Activated naive CD4-positive, alpha-beta T cell treated with anti-CD3 and anti-CD28 coated beads, Interleukin-2, amount 50 U/mL, for 16 hours (primary cell): ENCODE measurements around the gene LRRC72.
"Not testable (repeated sequence)": the region's sequence is repeated elsewhere in the genome, so short reads cannot be mapped to it uniquely, and the experiment has no call there.

ENCODE experiments used
- DNase-seq: peaks from one replicate; pipeline ENCODE4 v3.0.0-alpha.2; 2020

LRRC72 gene

DNA sequence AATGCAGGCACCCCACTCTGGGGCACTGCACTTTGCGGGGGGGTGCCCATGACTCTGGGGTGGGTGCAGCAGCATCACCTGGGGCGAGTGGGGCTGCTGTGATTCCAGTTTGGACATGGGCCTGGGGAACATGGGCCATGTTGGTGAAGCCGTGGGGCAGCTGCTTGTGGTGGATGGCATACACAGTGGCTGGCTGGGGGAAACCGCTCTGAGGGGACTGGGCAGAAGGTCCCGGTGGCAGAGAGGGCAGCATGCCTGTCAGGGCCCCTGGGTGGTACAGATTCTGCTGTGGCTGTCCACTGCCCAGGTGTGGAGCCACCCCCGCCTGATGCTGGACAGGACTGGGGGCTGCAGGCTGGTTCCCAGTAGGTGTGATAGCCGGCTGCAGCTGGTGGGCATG is 57.2 kb downstream of the LRRC72 start:
- no peak for DNase-seq

DNA sequence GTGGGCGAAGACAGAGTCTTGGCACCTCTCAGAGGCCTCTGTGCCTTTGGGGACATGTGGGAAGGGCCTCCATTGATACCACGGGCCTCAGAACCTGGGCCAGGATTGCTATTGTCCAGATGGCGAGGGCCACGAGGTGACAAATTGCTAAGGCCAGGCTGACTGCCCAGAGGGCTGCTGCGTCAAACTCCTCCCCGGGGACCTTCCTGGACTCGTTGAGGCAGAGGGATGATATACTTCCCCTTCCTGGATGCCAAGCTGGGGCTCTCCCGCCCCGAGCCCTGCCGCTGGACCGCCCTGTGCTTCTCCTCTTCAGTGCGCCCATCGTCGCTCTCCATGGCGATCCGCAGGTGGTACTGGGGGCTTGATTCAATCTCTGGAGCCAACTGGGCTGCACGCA is 58.9 kb downstream of the LRRC72 start:
- no peak for DNase-seq

DNA sequence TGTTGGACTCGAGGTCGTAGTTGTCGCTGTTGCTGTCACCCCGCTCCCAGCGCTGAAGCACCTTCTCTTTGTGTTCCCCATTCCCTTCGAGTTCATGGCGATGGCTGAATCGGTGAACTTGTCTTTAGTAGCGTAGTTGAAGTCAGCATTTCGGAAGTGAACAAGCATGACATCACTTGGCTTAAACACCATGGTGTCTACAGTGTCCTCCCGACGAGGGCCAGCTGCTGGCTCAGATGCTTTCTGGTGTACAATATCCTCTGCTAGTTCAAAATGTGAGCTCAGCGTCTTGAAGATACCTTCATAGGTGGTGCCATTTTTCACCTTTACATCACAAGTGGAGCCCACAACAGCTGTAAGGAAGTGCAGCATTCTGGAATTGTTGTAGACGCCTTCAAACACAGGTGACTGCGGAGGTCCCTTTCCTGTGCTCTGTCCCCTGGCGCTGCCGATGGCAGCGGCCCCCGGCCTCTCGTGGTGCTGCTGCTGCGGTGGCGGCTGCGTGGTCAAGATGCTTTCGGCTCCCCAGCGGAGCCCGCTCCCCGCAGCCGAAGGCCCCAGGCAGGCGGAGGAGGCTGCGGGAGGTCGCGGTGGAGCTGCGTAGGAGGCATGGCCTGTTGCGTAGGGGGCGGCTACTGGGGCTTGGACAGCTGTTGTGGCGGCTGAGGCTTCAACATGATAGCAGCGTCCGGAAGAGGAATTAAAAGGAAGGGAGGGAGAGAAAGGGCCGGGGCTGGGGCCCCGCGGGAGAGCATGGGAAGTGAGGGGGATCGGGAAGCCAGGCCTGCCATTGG is 59.7 kb downstream of the LRRC72 start:
- no peak for DNase-seq

DNA sequence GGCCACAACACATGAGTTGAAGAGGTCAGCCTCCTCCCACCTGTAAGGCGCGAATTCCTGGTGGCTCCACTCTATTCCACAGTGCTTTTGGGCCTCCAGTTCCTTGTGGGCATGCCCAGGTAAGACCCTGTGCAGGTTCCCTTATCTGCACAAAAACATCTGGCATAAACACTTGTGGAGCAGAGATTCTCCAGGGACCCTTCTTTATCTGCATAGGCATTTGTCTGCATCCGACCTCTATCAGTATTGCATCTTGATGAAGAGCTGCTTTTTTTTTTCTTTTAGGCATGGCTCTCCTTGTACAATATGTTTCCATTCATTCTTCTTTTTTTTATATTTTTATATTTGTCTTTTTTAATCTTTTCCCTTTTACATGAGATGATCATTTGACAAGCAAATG is 60.5 kb downstream of the LRRC72 start:
- DNase-seq: no peak

DNA sequence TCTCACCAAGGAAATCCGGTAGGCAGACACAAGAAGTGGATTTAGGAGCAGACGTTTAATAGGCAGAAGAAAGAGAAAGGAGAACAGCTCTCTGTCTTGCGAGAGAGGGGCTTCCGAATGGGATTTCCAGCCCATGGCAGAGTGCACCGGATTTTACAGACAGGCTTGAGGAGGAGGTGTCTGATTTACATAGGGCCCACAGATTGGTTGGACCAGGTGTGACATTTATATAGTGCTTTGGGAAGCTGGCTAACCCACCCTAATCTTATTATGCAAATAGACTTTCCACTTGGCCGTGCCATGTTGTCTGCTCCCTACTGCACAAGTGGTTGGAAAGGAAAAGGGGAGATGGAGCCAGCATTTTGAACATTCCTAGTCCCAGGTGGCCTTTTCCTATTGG is 61.2 kb downstream of the LRRC72 start:
- no peak for DNase-seq

DNA sequence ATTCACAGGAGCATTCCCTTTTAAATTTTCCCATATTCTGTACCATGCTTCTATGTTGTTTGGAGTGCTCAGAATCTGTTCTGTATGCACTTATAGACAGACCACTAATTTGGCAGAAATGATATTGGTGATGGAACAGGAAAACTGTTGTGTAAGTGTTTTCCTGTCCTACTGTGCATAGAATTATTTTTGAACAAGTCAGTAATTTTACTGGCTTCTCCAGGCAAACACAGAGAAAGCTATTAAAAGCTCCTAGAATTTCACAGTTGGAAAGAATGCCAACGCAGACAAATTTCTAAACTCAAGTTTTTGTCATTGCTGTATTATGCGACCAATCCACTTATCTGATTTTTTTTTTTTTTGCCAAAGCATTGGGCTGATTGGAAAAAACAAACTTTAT is 63.3 kb downstream of the LRRC72 start:
- DNase-seq: no peak

DNA sequence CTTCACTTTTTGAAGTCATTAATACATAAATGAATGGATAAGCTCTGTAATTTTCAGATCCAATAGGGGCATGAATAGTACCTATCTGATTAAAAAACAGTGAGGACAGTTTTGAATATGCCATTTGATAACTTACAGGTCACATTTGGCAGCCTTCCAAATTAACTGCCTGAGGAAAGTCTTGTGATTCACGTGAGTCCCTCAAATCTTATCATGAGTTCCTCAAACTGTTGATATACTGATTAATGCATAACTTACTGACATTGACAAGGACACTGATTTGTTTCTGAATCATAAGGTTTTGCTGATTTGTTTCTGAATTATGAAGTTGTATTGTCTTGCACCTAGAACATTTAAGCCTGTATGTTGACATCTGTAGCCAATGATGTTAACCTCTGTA is 63.8 kb downstream of the LRRC72 start:
- DNase-seq: no peak

DNA sequence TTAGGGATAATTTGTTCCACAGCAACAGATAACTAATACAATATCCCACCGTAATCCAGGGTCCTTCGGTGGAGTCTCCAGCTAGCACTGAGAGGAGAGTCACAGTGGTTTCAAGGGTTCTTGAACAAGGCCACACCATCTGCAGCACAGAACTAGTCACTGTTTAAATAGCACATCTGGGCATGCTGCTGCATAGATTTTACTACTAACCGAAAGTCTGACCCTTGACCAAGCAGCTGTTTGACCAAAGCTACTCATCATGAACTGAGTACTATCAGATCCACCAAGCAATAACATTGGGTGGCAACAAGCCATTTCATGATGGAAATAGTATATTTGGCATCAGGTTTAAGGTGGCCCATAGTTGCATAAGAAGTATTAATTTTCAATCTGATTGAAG is 65.8 kb downstream of the LRRC72 start:
- DNase-seq: no peak

DNA sequence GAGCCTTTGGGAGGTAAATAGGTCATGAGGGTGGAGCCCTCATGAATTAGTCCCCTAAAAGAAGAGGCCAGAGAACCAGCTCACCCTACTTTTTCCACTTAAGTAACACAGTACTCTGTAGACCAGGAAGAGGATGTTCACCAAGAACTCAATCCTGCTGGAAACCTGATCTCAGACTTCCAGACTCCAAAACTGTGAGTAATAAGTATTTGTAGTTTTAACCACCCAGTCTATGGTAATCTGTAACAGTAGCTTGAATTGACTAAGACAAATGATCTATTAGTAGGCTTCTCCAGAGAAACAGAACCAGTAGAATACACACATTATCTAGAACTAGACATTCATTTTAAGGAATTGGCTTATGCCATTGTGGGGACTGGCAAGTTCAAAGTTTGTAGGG is 67.4 kb downstream of the LRRC72 start:
- no peak for DNase-seq

DNA sequence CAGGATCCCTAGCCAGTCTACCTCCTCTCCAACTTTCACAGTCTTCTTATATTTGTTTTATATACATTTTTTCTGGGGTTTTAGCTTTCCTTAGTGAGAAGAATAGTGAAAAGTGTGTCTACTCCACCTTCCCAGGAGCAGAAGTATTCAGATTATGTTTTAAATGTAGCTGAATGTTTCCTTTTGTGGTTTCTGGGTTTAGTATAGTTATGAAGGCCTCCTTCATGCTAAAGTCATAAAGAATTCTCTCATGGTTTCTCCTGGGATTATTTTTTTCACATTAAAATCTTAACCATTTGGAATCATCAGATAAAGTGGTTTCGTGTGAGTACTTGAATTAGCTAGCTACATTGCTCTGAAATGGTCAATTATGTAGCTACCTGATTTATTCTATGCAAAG is 68.1 kb downstream of the LRRC72 start:
- DNase-seq: no peak

DNA sequence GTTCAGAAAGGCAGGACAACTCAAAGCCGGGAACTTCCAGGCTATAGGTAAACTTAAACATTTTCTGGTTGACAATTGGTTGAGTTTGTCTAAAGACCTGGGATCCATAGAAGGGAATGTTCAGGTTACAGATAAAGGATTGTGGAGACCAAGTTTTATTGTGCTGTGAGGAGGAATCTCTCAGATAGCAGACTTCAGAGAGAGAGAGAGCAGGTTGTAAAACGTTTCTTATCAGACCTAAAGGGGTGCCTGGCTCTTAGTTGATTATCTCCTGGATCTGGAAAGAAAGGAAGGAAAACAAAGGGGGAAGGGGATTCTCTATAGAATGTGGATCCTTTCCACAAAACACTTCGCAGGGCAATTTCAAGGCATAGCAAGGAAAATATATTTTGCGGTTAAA is 69.0 kb downstream of the LRRC72 start:
- DNase-seq: not testable (repeated sequence)

DNA sequence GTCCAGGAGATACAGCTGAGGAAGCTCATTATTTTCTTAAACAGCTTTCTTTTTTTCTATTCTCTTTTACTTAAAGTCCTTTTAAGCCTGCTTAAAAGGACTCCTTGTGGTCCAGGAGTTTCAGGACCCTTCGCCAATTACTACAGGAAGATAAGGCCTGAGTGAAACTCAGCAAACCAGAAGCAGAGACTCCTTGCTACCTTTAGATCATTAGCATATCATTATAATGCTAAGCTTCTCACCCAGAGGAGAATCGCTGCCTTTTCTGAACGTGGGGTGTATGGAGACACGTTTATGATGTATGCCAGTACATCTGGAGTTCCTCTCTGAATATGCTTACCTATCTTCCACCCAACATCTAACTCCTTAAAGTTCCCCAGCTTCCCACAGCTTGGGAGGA is 71.4 kb downstream of the LRRC72 start:
- no peak for DNase-seq

DNA sequence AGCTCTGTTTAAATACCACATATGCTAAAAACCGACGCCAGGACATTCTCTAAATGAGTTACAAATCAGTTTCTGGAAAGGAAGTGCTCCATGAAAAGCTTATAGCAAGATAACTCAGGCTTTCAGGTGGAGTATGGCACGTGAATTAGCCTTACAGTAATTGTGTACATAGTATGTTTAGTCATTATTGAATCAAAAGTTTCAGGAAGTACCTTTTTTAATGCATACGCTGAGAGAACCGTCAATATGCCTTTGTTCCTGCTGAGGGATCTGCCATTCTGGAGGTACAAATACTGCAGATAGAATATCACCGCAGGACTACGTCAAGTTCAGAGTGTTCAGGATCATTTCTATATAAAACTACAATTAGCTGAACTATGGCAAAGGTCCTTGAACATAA is 73.2 kb downstream of the LRRC72 start:
- DNase-seq: no peak

DNA sequence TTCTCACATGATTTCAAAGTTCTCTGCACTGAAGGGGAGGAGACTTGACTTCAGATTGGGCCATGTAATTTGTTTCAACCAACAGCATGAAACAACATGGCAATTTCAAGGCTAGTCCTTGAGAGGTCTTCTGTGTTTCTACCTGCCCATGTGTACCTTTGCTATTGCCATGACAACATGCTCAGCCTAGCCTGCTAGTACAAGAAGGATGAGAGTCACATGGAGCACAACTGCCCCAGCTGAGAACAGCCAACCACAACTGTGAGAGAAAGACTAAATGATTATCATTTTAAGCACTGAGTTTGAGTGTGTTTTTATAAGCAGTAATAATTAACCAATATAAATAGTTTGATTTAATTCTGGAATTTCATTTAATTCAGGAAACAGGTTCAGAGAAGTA is 77.0 kb downstream of the LRRC72 start:
- no peak for DNase-seq

DNA sequence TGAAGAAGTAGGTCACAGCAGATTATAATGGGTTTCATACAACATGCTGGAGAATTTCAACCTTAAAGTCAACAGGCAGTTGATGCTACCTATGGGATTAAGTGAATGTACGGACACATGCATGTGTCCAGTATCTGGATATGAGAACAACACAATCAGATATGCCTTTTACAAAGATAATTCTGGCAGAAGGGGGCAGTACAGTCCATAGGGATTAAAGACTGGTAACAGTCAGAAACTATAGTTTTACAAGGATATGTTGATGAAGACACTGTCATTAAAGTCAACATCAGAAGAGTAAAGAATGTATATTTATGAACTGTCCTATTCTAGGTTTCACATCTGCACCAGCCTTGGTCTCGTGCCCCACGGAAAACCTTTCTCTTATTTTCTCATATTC is 77.4 kb downstream of the LRRC72 start:
- DNase-seq: no peak

DNA sequence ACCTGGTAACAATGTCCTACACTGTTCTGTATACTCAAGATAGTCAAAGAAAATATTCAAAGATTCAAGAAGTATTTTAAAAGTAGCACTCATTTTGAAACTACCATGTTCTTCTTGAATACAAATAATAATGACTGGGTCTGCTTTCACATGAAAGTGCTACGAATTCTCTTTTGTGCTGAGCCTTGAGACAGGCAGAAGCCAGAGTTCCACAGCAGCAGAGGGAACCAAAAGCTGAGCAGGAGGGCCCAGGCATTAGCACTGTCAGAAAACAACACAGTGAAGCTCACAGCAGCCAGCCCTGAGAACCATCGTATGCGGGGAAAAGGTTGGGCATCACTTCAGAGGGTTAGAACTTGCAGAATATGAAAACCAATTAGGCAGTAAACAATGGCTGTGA is 80.1 kb downstream of the LRRC72 start:
- DNase-seq: no peak

DNA sequence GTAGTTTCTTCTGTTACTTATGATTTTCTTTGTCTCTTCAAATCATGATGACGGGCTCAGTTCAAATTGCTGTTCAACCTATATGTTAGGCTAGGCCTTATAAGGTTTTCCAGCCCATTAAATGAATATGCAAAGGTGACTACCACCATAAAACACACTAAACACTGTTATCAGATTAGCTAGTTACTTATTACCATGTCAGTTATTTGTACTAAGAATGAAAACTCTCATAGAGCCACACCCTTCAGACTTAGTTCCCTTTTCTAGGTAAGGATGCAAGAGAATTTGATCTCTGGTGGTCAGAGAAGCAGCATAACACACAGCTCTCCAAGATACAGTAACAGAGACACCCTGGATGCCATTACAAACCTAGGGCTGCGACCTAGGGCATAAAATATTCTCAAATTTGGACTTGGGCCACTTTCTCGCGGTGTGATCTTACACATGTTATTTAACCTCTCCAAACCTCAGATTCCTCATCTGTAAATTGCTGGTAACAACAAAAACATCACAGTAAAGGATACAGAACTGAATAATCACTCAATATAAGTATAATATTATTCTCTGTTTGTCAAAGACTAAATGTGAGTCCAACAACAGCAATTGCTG is 83.3 kb downstream of the LRRC72 start:
- no peak for DNase-seq

DNA sequence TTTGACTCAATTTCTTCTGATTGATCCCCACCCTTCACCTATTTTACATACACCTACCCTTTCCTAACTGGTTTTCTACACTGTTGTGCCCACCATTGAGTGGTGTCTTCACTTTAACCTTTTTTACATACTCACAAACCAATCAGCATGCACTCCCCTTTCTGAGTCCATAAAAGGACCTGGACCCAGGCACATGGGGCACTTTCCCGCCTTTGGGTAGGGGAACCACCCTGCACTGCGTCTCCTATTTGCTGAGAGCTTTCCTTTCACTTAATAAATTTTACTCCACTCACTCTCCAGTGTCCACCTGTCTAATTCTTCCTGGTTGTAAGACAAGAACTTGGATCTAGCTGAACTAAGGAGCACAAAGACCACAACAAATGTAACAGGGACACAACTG is 85.1 kb downstream of the LRRC72 start:
- no peak for DNase-seq

DNA sequence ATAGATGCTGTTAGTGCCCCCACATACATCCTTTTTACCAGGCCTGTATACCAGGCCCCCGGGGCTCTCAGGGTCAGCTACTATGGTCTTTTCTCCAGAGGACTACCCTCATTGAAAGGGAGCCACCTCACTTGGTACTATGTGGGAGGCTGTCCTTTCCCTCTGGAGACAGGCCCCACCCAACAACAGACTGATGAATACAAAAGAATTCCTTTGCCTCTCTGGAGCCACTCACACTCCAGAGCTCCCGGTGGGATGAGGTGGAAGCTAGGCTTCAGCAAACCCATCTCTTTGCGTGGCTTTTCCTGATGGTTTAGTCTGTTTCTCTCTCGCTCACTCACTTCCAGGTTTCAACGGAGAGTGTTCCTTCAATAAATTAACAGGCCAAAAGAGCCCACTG is 88.6 kb downstream of the LRRC72 start:
- no peak for DNase-seq

DNA sequence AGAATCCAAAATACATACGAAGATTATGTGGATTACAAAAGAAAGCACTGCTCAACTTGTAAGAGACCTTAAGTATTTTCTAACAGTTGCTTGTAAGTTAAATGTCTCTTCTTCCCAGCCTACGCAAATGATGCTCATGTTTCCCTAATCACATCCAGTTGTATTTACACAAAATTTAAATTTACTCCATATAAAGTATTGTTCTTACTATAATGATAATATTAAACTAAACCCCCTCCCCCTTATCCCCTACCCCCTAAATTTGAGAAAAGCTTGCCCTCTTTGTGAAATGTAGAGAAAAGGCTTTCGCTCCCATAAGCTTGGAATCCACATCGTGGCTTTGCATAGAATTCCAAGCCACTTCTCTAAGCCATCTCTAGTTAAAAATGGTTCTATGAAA is 89.5 kb downstream of the LRRC72 start:
- no peak for DNase-seq

DNA sequence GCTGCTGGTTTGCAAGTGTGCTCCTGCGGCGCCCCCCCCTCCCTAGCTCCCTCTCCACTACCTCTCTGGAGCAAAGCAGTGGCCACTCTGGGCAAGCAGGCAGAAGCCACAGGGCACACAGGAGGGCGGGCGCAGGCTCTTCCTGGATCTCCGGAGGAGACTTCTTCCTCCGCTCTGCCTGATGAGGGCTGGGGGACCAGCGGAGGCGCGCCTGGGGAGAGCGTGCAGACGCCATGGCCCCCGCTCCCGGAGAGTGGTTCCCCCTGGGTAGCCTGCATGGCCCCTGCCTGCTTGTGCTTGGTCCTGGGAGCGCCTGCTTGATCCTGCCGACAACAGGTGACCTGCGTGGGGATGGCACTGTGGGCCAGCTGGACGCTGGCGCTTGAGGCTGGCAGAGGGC is 89.9 kb downstream of the LRRC72 start:
- DNase-seq: no peak

DNA sequence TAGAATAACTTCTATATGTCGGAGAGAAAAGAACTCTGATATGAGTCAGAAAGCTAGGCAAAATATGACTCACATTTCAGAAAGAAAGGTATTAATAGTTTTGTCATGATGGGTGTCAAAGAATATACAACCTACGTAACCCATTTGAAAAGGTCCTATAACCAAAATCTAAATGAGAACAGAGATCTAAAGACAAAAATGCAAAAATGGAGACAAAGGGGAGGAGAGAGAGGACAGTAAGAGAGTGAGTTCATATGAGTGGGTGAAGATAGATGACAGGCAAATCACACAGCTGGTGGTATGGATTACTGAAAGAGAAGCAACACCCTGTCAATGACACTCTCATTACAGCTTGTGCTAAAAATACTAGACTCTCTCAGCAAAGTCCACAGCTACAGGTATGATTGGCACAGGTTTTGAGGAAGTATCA is 93.4 kb downstream of the LRRC72 start:
- no peak for DNase-seq

DNA sequence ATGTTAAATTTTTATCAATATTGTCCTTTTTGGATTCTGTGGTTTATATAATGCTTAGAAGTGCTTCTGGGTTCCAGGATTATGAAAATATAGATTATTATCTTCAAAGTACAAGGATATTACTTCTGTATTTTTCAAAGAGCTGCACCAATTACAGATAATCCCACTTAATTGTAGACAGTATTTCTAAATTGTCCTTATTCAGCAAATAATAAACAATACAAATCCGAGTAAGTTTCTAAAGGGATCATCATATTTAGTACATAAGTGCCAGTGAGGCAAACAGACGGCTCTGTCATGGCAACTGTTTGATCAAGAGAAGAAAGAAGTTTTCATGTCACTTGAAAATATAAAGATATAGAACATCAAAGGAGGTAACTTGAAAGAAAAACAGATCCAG is 99.8 kb downstream of the LRRC72 start:
- DNase-seq: no peak

DNA sequence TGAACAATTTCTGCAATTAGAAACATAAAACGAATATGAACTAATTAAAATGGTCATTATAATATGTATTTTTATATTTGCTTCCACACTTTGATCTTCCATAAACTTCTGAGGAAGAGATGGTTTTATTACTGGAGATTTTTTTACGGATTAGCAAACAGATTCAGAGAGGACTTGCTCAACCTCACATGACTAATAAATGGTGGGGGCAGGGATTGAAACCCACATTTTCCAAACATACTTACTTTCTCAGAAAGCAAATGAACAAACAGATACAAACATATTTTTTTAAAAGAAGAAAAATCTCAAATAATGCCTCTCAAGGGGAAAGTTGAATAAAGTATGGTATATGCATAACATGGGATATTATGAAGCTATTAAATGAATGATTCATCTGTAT is 100.6 kb downstream of the LRRC72 start:
- DNase-seq: no peak

DNA sequence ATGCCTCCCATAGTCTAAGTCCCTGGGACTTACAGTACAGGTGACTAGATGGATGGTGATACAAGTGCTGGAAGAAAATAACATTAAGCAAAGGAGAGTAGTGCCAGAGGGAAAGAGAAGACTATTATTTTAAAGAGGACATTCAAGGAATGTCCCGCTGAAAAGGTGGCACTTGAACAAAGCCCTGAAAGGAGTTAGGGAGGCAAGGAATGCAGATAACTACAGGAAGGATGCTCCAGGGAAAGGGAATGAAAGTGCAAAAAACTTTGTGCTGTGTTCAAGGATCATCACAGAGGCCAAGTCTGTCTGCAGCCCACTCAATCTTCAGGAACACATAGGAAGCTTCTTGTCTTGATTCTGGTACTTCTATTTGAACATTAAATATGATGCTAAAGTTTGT is 104.0 kb downstream of the LRRC72 start:
- DNase-seq: no peak
